Common myeloid progenitor, CD34-positive (primary cell): ENCODE data around the gene MT1F.

Source experiments
- CTCF ChIA-PET: fragments of 350-600 bp; sonication (Branson Sonifier 250); formaldehyde crosslinking; loops from one replicate; lab custom pipeline; 2021; ENCODE audit warnings: antibody characterized with exemption; lab: Charles Lee
- POLR2A ChIA-PET: fragments of 350-600 bp; sonication (Branson Sonifier 250); formaldehyde crosslinking; loops from one replicate; lab custom pipeline; 2021; ENCODE audit warnings: antibody characterized with exemption; lab: Charles Lee
- DNase-seq, 3 donors: peaks; one replicate each; pipeline versions ENCODE4 v3.0.0 to v3.0.0-alpha.2; 2013
- H3K27ac ChIP-seq, 2 experiments: 1 replicate in 1 of 2; 2 replicates in 1 of 2; pipeline ENCODE4 v1.7.0; 2013; ENCODE audit warnings: inconsistent platforms in 2 of 2, low read length in 2 of 2, mild to moderate bottlenecking in 2 of 2, low read depth in 1 of 2, moderate library complexity in 1 of 2; ENCODE audit not compliant: severe bottlenecking in 2 of 2, insufficient read depth in 1 of 2, poor library complexity in 1 of 2
- H3K27me3 ChIP-seq, 5 experiments: replicated peaks in 2 of 5; 1 replicate in 3 of 5; 2 replicates in 2 of 5; pipeline versions ENCODE4 v1.6.1 to v1.7.0; 2013; ENCODE audit warnings: low read length in 4 of 5, mild to moderate bottlenecking in 2 of 5, moderate library complexity in 2 of 5, inconsistent platforms in 1 of 5; ENCODE audit not compliant: insufficient read depth in 5 of 5, control insufficient read depth in 4 of 5
- H3K36me3 ChIP-seq, 4 experiments: 1 replicate in 2 of 4; 2 replicates in 2 of 4; pipeline versions ENCODE4 v1.6.1 to v1.7.0; 2013; ENCODE audit warnings: low read length in 3 of 4, control low read depth in 1 of 4, mild to moderate bottlenecking in 1 of 4; ENCODE audit not compliant: control insufficient read depth in 4 of 4, insufficient read depth in 4 of 4
- H3K4me1 ChIP-seq, 4 experiments: 1 replicate in 3 of 4; 2 replicates in 1 of 4; pipeline versions ENCODE4 v1.6.1 to v1.7.1; 2013; ENCODE audit warnings: low read length in 3 of 4, mild to moderate bottlenecking in 3 of 4, control low read depth in 1 of 4, inconsistent platforms in 1 of 4, moderate library complexity in 1 of 4; ENCODE audit not compliant: control insufficient read depth in 4 of 4, insufficient read depth in 4 of 4; ENCODE audit errors: control extremely low read depth in 1 of 4
- H3K4me3 ChIP-seq, 7 experiments: 1 replicate in 4 of 7; 2 replicates in 3 of 7; pipeline versions ENCODE4 v1.5.1 to v1.7.0; 2013; ENCODE audit warnings: mild to moderate bottlenecking in 7 of 7, low read length in 6 of 7, moderate library complexity in 6 of 7, inconsistent platforms in 2 of 7, low read depth in 2 of 7, control low read depth in 1 of 7; ENCODE audit not compliant: insufficient read depth in 4 of 7, control insufficient read depth in 1 of 7; ENCODE audit errors: extremely low read depth in 1 of 7
- H3K9me3 ChIP-seq, 5 experiments: 1 replicate in 4 of 5; 2 replicates in 1 of 5; pipeline versions ENCODE4 v1.6.1 to v1.7.1; 2013; ENCODE audit warnings: low read length in 4 of 5, mild to moderate bottlenecking in 2 of 5, inconsistent platforms in 1 of 5, low read depth in 1 of 5, moderate library complexity in 1 of 5; ENCODE audit not compliant: control insufficient read depth in 4 of 5, insufficient read depth in 2 of 5; ENCODE audit errors: control extremely low read depth in 1 of 5
- WGBS: methylation state at CpG from one replicate; pipeline ENCODE4 v1.1.5; 2013; ENCODE audit not compliant: insufficient coverage; 5-methylcytosine and 5-hydroxymethylcytosine counted together

MT1F gene

GRCh38 chr16:56635441-56635967 lies 22.3 kb upstream of the MT1F start:
- no peak overlapping the region for H3K27ac ChIP-seq
- H3K27me3 ChIP-seq: peaks cover 17 to 100% (median 51%) of the 10 kb centered on the region in 5 experiments
- ChIA-PET CTCF (interaction anchor here (1.2 kb wide), 1 partner anchor 14 kb away, joined by 3 read pairs; no protein-coding TSS in a partner anchor), POLR2A (no interaction called here)
- H3K4me3 ChIP-seq: peak overlapping the region in 2 of 7 experiments; percentile 11 to 43
- WGBS: under 1% methylated on average over 21 of the region's 40 CpGs
- no peaks in the 10 kb centered on the region for H3K36me3 ChIP-seq
- peak in 2 of 3 donors; percentile 61 to 62 for DNase-seq
- no peaks in the 10 kb centered on the region for H3K9me3 ChIP-seq
- H3K4me1 ChIP-seq: peaks cover 0 to 35% (median 19%) of the 10 kb centered on the region in 4 experiments

GRCh38 chr16:56636616-56637413 lies 20.9 kb upstream of the MT1F start:
- Histone ChIP-seq H3K4me3 (no peak overlapping the region), H3K36me3 (no peaks in the 10 kb centered on the region), H3K27ac (no peak overlapping the region), H3K9me3 (no peaks in the 10 kb centered on the region), H3K27me3 (peaks cover 17 to 99% (median 50%) of the 10 kb centered on the region in 5 experiments), H3K4me1 (peaks cover 0 to 34% (median 19%) of the 10 kb centered on the region in 4 experiments)
- 50% methylated on average over 4 of the region's 9 CpGs for WGBS
- ChIA-PET POLR2A (interaction anchor here (0.6 kb wide), 1 partner anchor 341 kb away, joined by 3 read pairs; no protein-coding TSS in a partner anchor), CTCF (interaction anchor here (1.1 to 1.3 kb wide), 4 partner anchors 16 to 66 kb away, joined by 3 to 4 read pairs (median 4); no protein-coding TSS in a partner anchor)
- no peak for DNase-seq

GRCh38 chr16:56637814-56638750 lies 19.7 kb upstream of the MT1F start, which contains the start of gene MT1A:
TSS of gene MT1A (plus strand) at chr16:56638666. CDS start at chr16:56638739, 73 bp downstream.
- Histone ChIP-seq H3K4me1 (peaks cover 0 to 24% (median 14%) of the 10 kb centered on the region in 4 experiments), H3K36me3 (no peaks in the 10 kb centered on the region), H3K27ac (no peak within 1 kb of the TSS), H3K27me3 (peaks cover 22 to 99% (median 53%) of the 10 kb centered on the region in 5 experiments), H3K4me3 (peak within 1 kb of the TSS in 4 of 7 experiments; percentile 27 to 60 (median 49)), H3K9me3 (no peaks in the 10 kb centered on the region)
- ChIA-PET CTCF (no interaction called here), POLR2A (interaction anchor here (0.5 to 0.8 kb wide), 2 partner anchors 9 to 15 kb away, joined by 3 to 4 read pairs; no protein-coding TSS in a partner anchor)
- DNase-seq: peak in 2 of 3 donors; percentile 43 to 44
- 3% methylated on average over 62 of the region's 68 CpGs for WGBS

GRCh38 chr16:56639045-56639444 lies 18.7 kb upstream of the MT1F start:
- H3K9me3 ChIP-seq: no peaks in the 10 kb centered on the region
- H3K4me1 ChIP-seq: peaks cover 3 to 33% (median 18%) of the 10 kb centered on the region in 4 experiments
- CTCF ChIA-PET: interaction anchor here (0.5 to 1.2 kb wide), 2 partner anchors 58 to 110 kb away, joined by 3 read pairs; no protein-coding TSS in a partner anchor
- H3K4me3 ChIP-seq: no peak overlapping the region
- POLR2A ChIA-PET: no interaction called here
- 67% methylated on average over 1 of the region's 1 CpG for WGBS
- H3K27ac ChIP-seq: no peak overlapping the region
- peaks cover 22 to 99% (median 53%) of the 10 kb centered on the region in 5 experiments for H3K27me3 ChIP-seq
- no peaks in the 10 kb centered on the region for H3K36me3 ChIP-seq
- no peak for DNase-seq

- Histone ChIP-seq H3K4me1 (peaks cover 3 to 29% (median 16%) of the 10 kb centered on the region in 4 experiments), H3K9me3 (no peaks in the 10 kb centered on the region), H3K36me3 (no peaks in the 10 kb centered on the region), H3K4me3 (no peak overlapping the region), H3K27me3 (peaks cover 28 to 99% (median 60%) of the 10 kb centered on the region in 5 experiments), H3K27ac (no peak overlapping the region)
- no CpG with 5 or more reads among the region's 1 CpG for WGBS
- DNase-seq: no peak
- ChIA-PET POLR2A (interaction anchor here (0.6 kb wide), 1 partner anchor 87 kb away, joined by 3 read pairs; no protein-coding TSS in a partner anchor), CTCF (interaction anchor here (0.8 to 2.7 kb wide), 3 partner anchors 36 to 62 kb away, joined by 3 to 9 read pairs (median 3); no protein-coding TSS in a partner anchor)
Observed at GRCh38 chr16:56640076-56640475, 17.7 kb upstream of the MT1F start.

GRCh38 chr16:56641166-56641565 lies 16.6 kb upstream of the MT1F start:
- CTCF ChIA-PET: interaction anchor here (1.0 to 2.7 kb wide), 2 partner anchors 10 to 61 kb away, joined by 4 to 9 read pairs; no protein-coding TSS in a partner anchor
- H3K9me3 ChIP-seq: no peaks in the 10 kb centered on the region
- peaks cover 38 to 99% (median 62%) of the 10 kb centered on the region in 5 experiments for H3K27me3 ChIP-seq
- H3K4me1 ChIP-seq: peaks cover 0 to 20% (median 10%) of the 10 kb centered on the region in 4 experiments
- DNase-seq: no peak
- no peak overlapping the region for H3K27ac ChIP-seq
- 100% methylated on average over 2 of the region's 2 CpGs for WGBS
- no peak overlapping the region for H3K4me3 ChIP-seq
- H3K36me3 ChIP-seq: no peaks in the 10 kb centered on the region
- POLR2A ChIA-PET: no interaction called here
